Measurements from ENCODE around the gene SPATS2L. TPM values are rescaled to one million over a fixed set of nuclear protein-coding genes. Genes with fewer than 3 reads are reported as not detected.

SPATS2L gene
- total RNA-seq, 1 donor from 2014 or later, result 100 TPM

GRCh38 chr2:200428961-200429665 is 122.6 kb downstream of the SPATS2L start:
- TF ChIP-seq, protein P1, sequence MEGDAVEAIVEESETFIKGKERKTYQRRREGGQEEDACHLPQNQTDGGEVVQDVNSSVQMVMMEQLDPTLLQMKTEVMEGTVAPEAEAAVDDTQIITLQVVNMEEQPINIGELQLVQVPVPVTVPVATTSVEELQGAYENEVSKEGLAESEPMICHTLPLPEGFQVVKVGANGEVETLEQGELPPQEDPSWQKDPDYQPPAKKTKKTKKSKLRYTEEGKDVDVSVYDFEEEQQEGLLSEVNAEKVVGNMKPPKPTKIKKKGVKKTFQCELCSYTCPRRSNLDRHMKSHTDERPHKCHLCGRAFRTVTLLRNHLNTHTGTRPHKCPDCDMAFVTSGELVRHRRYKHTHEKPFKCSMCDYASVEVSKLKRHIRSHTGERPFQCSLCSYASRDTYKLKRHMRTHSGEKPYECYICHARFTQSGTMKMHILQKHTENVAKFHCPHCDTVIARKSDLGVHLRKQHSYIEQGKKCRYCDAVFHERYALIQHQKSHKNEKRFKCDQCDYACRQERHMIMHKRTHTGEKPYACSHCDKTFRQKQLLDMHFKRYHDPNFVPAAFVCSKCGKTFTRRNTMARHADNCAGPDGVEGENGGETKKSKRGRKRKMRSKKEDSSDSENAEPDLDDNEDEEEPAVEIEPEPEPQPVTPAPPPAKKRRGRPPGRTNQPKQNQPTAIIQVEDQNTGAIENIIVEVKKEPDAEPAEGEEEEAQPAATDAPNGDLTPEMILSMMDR (IDR thresholded peaks at IDR 0.05), result no peak
- intact Hi-C loops (cut with DNase I), result no loop called here
- ATAC-seq, result no peak

DNA sequence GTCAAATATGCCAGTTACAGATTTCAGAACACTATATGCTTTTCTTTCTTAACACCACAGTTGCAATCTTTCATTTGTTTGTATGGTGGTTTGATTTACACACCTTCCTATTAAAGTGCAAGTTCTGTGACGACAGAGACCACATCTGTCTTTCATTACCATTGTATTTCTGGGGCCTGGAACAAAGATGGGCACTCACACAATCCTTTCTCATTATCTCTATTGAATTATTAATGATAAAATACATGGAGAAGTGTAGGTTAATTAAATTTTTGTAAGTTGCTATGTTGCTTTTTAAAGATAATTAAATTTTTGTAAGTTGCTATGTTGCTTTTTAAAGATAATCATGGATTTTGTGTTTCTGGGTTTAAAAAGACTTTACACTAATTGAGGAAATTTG is 123.5 kb downstream of the SPATS2L start:
- no peak overlapping the region for H3K4me3 ChIP-seq
- H3K27me3 ChIP-seq (ENCODE audit: low read depth), result no peaks in the 10 kb centered on the region
- no peaks in the 10 kb centered on the region for H3K9me3 ChIP-seq
- DNase-seq, result no peak
- peaks cover 12% of the 10 kb centered on the region for H3K36me3 ChIP-seq
- intact Hi-C loops (cut with DNase I), result no loop called here
- no peaks in the 10 kb centered on the region for H3K4me1 ChIP-seq
- ATAC-seq, result no peak
- TF ChIP-seq, protein P1 (IDR thresholded peaks at IDR 0.05), result no peak
- no peak overlapping the region for H3K27ac ChIP-seq

More at GRCh38 chr2:200428961-200429665, 122.6 kb downstream of the SPATS2L start:
- Histone ChIP-seq H3K27me3 (ENCODE audit: low read depth) (no peaks in the 10 kb centered on the region), H3K4me1 (no peaks in the 10 kb centered on the region), H3K36me3 (peaks cover 16% of the 10 kb centered on the region), H3K4me3 (no peak overlapping the region), H3K27ac (no peak overlapping the region), H3K9me3 (no peaks in the 10 kb centered on the region)
- DNase-seq, result no peak

GRCh38 chr2:200431996-200432705 is 125.7 kb downstream of the SPATS2L start:
- no peak overlapping the region for H3K27ac ChIP-seq
- H3K4me3 ChIP-seq, result no peak overlapping the region
- H3K9me3 ChIP-seq, result no peaks in the 10 kb centered on the region
- H3K36me3 ChIP-seq, result peaks cover 7% of the 10 kb centered on the region
- TF ChIP-seq, protein P1 (IDR thresholded peaks at IDR 0.05), result no peak
- intact Hi-C loops (cut with DNase I), result no loop called here
- ATAC-seq (no peak), DNase-seq (no peak)
- H3K27me3 ChIP-seq (ENCODE audit: low read depth), result no peaks in the 10 kb centered on the region
- H3K4me1 ChIP-seq, result no peaks in the 10 kb centered on the region

DNA sequence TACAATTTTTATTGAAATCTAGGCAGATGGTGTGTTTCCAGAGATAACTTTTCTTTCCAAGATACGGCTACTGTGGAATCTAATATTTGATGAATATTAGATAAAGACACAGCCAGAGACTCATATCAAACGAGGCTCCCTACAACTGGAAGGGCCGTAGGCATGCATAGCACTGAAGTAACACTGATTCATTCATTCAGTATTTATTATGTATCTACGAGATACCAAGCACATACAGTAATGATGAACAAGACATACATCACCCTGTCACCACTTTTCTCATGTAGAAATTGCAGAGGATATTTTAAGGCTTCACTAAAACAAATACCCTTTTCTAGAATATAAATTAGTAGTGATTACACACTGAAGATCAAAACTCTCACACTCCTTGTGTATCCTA is 128.9 kb downstream of the SPATS2L start:
- H3K36me3 ChIP-seq, result peaks cover 5% of the 10 kb centered on the region
- intact Hi-C loops (cut with DNase I), result no loop called here
- no peak for DNase-seq
- H3K27ac ChIP-seq, result no peak overlapping the region
- no peaks in the 10 kb centered on the region for H3K27me3 ChIP-seq (ENCODE audit: low read depth)
- H3K9me3 ChIP-seq, result no peaks in the 10 kb centered on the region
- H3K4me1 ChIP-seq, result no peaks in the 10 kb centered on the region
- ATAC-seq, result no peak
- H3K4me3 ChIP-seq, result no peak overlapping the region
- TF ChIP-seq, protein P1 (IDR thresholded peaks at IDR 0.05), result no peak

DNA sequence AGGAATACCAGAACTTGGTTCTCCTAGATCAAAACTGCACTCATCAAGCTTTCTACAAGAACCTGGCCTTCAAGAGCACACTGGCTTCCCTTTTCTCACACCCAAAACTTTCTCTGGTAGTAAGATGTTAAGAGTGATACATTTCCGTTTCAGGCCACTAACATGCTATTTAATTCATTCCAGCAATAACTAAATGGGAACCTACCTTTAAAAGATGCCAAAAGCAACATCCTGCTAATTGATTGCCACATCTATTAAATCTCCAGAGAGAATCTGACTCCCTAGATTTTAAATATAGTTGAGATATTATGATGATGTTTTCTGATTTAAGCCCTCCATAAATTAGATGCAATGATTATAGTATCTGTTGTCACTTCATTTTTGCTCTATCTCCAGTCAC is 131.8 kb downstream of the SPATS2L start:
- intact Hi-C loops (cut with DNase I), result no loop called here
- no peak overlapping the region for H3K4me3 ChIP-seq
- H3K27me3 ChIP-seq (ENCODE audit: low read depth), result no peaks in the 10 kb centered on the region
- ATAC-seq (no peak), DNase-seq (no peak)
- H3K4me1 ChIP-seq, result no peaks in the 10 kb centered on the region
- no peak overlapping the region for H3K27ac ChIP-seq
- peaks cover 20% of the 10 kb centered on the region for H3K36me3 ChIP-seq
- no peaks in the 10 kb centered on the region for H3K9me3 ChIP-seq
- TF ChIP-seq, protein P1 (IDR thresholded peaks at IDR 0.05), result no peak

Data from lower lobe of right lung (tissue), 2 donors.